ENCODE results near the gene DGKD.
"Not testable (repeated sequence)": the region's sequence is repeated elsewhere in the genome, so short reads cannot be mapped to it uniquely, and the experiment has no call there.

The DGKD gene

GRCh38 chr2:233321166-233321565 is 33.1 kb upstream of the DGKD start:
- DNase-seq (ENCODE audit: low read depth, low spot score) = no peak
- H3K27me3 ChIP-seq (ENCODE audit: control insufficient read depth, insufficient read depth, low read length) = no peaks in the 10 kb centered on the region
- H3K9me3 ChIP-seq (ENCODE audit: control insufficient read depth, insufficient read depth, low read length) = no peaks in the 10 kb centered on the region
- H3K4me1 ChIP-seq (ENCODE audit: control insufficient read depth, insufficient read depth, low read length) = no peaks in the 10 kb centered on the region
- H3K36me3 ChIP-seq (ENCODE audit: control insufficient read depth, insufficient read depth, low read length) = no peaks in the 10 kb centered on the region
- H3K4me3 ChIP-seq (ENCODE audit: low read length) = no peak overlapping the region
- H3K27ac ChIP-seq (ENCODE audit: low read length) = no peak overlapping the region
- no CpG with 5 or more reads among the region's 6 CpGs for WGBS (ENCODE audit: insufficient coverage, insufficient read length)

- no peaks in the 10 kb centered on the region for H3K27me3 ChIP-seq (ENCODE audit: control insufficient read depth, insufficient read depth, low read length)
- no peak for DNase-seq (ENCODE audit: low read depth, low spot score)
- no peaks in the 10 kb centered on the region for H3K9me3 ChIP-seq (ENCODE audit: control insufficient read depth, insufficient read depth, low read length)
- H3K36me3 ChIP-seq (ENCODE audit: control insufficient read depth, insufficient read depth, low read length) = no peaks in the 10 kb centered on the region
- no peak overlapping the region for H3K27ac ChIP-seq (ENCODE audit: low read length)
- H3K4me1 ChIP-seq (ENCODE audit: control insufficient read depth, insufficient read depth, low read length) = no peaks in the 10 kb centered on the region
- H3K4me3 ChIP-seq (ENCODE audit: low read length) = no peak overlapping the region
- WGBS (ENCODE audit: insufficient coverage, insufficient read length) = no CpG with 5 or more reads among the region's 8 CpGs
These were observed 30.4 kb upstream of the DGKD start for GRCh38 chr2:233323851-233324250.

- no CpG with 5 or more reads among the region's 4 CpGs for WGBS (ENCODE audit: insufficient coverage, insufficient read length)
These were observed 29.0 kb upstream of the DGKD start for GRCh38 chr2:233325256-233325655.

GRCh38 chr2:233325814-233326213 is 28.5 kb upstream of the DGKD start:
- Histone ChIP-seq H3K27me3 (ENCODE audit: control insufficient read depth, insufficient read depth, low read length) (no peaks in the 10 kb centered on the region), H3K4me3 (ENCODE audit: low read length) (no peak overlapping the region)
- WGBS (ENCODE audit: insufficient coverage, insufficient read length) = no CpG with 5 or more reads among the region's 10 CpGs

More at GRCh38 chr2:233325256-233325655, 29.0 kb upstream of the DGKD start:
- H3K27ac ChIP-seq (ENCODE audit: low read length) = no peak overlapping the region
- H3K36me3 ChIP-seq (ENCODE audit: control insufficient read depth, insufficient read depth, low read length) = no peaks in the 10 kb centered on the region
- peaks cover 3% of the 10 kb centered on the region; the same call in 1 of the 2 replicates for H3K4me1 ChIP-seq (ENCODE audit: control insufficient read depth, insufficient read depth, low read length)
- no peaks in the 10 kb centered on the region for H3K9me3 ChIP-seq (ENCODE audit: control insufficient read depth, insufficient read depth, low read length)
- H3K4me3 ChIP-seq (ENCODE audit: low read length) = no peak overlapping the region
- DNase-seq (ENCODE audit: low read depth, low spot score) = no peak
- no peaks in the 10 kb centered on the region for H3K27me3 ChIP-seq (ENCODE audit: control insufficient read depth, insufficient read depth, low read length)

GRCh38 chr2:233326500-233326899 is 27.8 kb upstream of the DGKD start:
- Histone ChIP-seq H3K4me3 (ENCODE audit: low read length) (no peak overlapping the region), H3K9me3 (ENCODE audit: control insufficient read depth, insufficient read depth, low read length) (no peaks in the 10 kb centered on the region), H3K27ac (ENCODE audit: low read length) (no peak overlapping the region), H3K27me3 (ENCODE audit: control insufficient read depth, insufficient read depth, low read length) (no peaks in the 10 kb centered on the region), H3K36me3 (ENCODE audit: control insufficient read depth, insufficient read depth, low read length) (no peaks in the 10 kb centered on the region), H3K4me1 (ENCODE audit: control insufficient read depth, insufficient read depth, low read length) (peaks cover 3% of the 10 kb centered on the region; the same call in 1 of the 2 replicates)
- no CpG with 5 or more reads among the region's 8 CpGs for WGBS (ENCODE audit: insufficient coverage, insufficient read length)
- DNase-seq (ENCODE audit: low read depth, low spot score) = no peak

More at GRCh38 chr2:233325814-233326213, 28.5 kb upstream of the DGKD start:
- no peaks in the 10 kb centered on the region for H3K36me3 ChIP-seq (ENCODE audit: control insufficient read depth, insufficient read depth, low read length)
- no peak overlapping the region for H3K27ac ChIP-seq (ENCODE audit: low read length)
- no peak for DNase-seq (ENCODE audit: low read depth, low spot score)
- peaks cover 3% of the 10 kb centered on the region; the same call in 1 of the 2 replicates for H3K4me1 ChIP-seq (ENCODE audit: control insufficient read depth, insufficient read depth, low read length)
- no peaks in the 10 kb centered on the region for H3K9me3 ChIP-seq (ENCODE audit: control insufficient read depth, insufficient read depth, low read length)

GRCh38 chr2:233328922-233329321 is 25.4 kb upstream of the DGKD start:
- no CpG with 5 or more reads among the region's 4 CpGs for WGBS (ENCODE audit: insufficient coverage, insufficient read length)
- no peak overlapping the region for H3K27ac ChIP-seq (ENCODE audit: low read length)
- no peak for DNase-seq (ENCODE audit: low read depth, low spot score)
- H3K9me3 ChIP-seq (ENCODE audit: control insufficient read depth, insufficient read depth, low read length) = no peaks in the 10 kb centered on the region
- H3K27me3 ChIP-seq (ENCODE audit: control insufficient read depth, insufficient read depth, low read length) = no peaks in the 10 kb centered on the region
- peaks cover 3% of the 10 kb centered on the region; the same call in 1 of the 2 replicates for H3K4me1 ChIP-seq (ENCODE audit: control insufficient read depth, insufficient read depth, low read length)
- no peaks in the 10 kb centered on the region for H3K36me3 ChIP-seq (ENCODE audit: control insufficient read depth, insufficient read depth, low read length)
- H3K4me3 ChIP-seq (ENCODE audit: low read length) = no peak overlapping the region

- Histone ChIP-seq H3K4me3 (ENCODE audit: low read length) (no peak overlapping the region), H3K9me3 (ENCODE audit: control insufficient read depth, insufficient read depth, low read length) (no peaks in the 10 kb centered on the region), H3K36me3 (ENCODE audit: control insufficient read depth, insufficient read depth, low read length) (no peaks in the 10 kb centered on the region), H3K4me1 (ENCODE audit: control insufficient read depth, insufficient read depth, low read length) (peaks cover 3% of the 10 kb centered on the region; the same call in 1 of the 2 replicates), H3K27ac (ENCODE audit: low read length) (no peak overlapping the region), H3K27me3 (ENCODE audit: control insufficient read depth, insufficient read depth, low read length) (no peaks in the 10 kb centered on the region)
- peak; percentile 29 for DNase-seq (ENCODE audit: low read depth, low spot score)
- WGBS (ENCODE audit: insufficient coverage, insufficient read length) = no CpG with 5 or more reads among the region's 7 CpGs
These were observed 24.7 kb upstream of the DGKD start for GRCh38 chr2:233329489-233330135.

GRCh38 chr2:233331536-233331935 is 22.8 kb upstream of the DGKD start:
- Histone ChIP-seq H3K36me3 (ENCODE audit: control insufficient read depth, insufficient read depth, low read length) (no peaks in the 10 kb centered on the region), H3K4me1 (ENCODE audit: control insufficient read depth, insufficient read depth, low read length) (peaks cover 3% of the 10 kb centered on the region; the same call in 1 of the 2 replicates), H3K4me3 (ENCODE audit: low read length) (no peak overlapping the region), H3K27me3 (ENCODE audit: control insufficient read depth, insufficient read depth, low read length) (no peaks in the 10 kb centered on the region), H3K27ac (ENCODE audit: low read length) (no peak overlapping the region), H3K9me3 (ENCODE audit: control insufficient read depth, insufficient read depth, low read length) (no peaks in the 10 kb centered on the region)
- no CpG with 5 or more reads among the region's 15 CpGs for WGBS (ENCODE audit: insufficient coverage, insufficient read length)
- DNase-seq (ENCODE audit: low read depth, low spot score) = no peak

- no peak overlapping the region for H3K4me3 ChIP-seq (ENCODE audit: low read length)
- H3K4me1 ChIP-seq (ENCODE audit: control insufficient read depth, insufficient read depth, low read length) = peaks cover 3% of the 10 kb centered on the region; the same call in 1 of the 2 replicates
- H3K9me3 ChIP-seq (ENCODE audit: control insufficient read depth, insufficient read depth, low read length) = no peaks in the 10 kb centered on the region
- H3K36me3 ChIP-seq (ENCODE audit: control insufficient read depth, insufficient read depth, low read length) = no peaks in the 10 kb centered on the region
- no CpG with 5 or more reads among the region's 4 CpGs for WGBS (ENCODE audit: insufficient coverage, insufficient read length)
- no peak for DNase-seq (ENCODE audit: low read depth, low spot score)
- no peak overlapping the region for H3K27ac ChIP-seq (ENCODE audit: low read length)
- H3K27me3 ChIP-seq (ENCODE audit: control insufficient read depth, insufficient read depth, low read length) = no peaks in the 10 kb centered on the region
These were observed 22.2 kb upstream of the DGKD start for GRCh38 chr2:233332125-233332524.

GRCh38 chr2:233334915-233335314 is 19.4 kb upstream of the DGKD start:
- Histone ChIP-seq H3K9me3 (ENCODE audit: control insufficient read depth, insufficient read depth, low read length) (no peaks in the 10 kb centered on the region), H3K4me1 (ENCODE audit: control insufficient read depth, insufficient read depth, low read length) (peaks cover under 1% of the 10 kb centered on the region; the same call in 1 of the 2 replicates), H3K4me3 (ENCODE audit: low read length) (no peak overlapping the region), H3K27ac (ENCODE audit: low read length) (no peak overlapping the region), H3K36me3 (ENCODE audit: control insufficient read depth, insufficient read depth, low read length) (no peaks in the 10 kb centered on the region), H3K27me3 (ENCODE audit: control insufficient read depth, insufficient read depth, low read length) (no peaks in the 10 kb centered on the region)
- DNase-seq (ENCODE audit: low read depth, low spot score) = no peak
- no CpG with 5 or more reads among the region's 11 CpGs for WGBS (ENCODE audit: insufficient coverage, insufficient read length)

- no CpG with 5 or more reads among the region's 13 CpGs for WGBS (ENCODE audit: insufficient coverage, insufficient read length)
- not testable (repeated sequence) for H3K4me1 ChIP-seq (ENCODE audit: control insufficient read depth, insufficient read depth, low read length); H3K4me3 ChIP-seq (ENCODE audit: low read length); DNase-seq (ENCODE audit: low read depth, low spot score); H3K27ac ChIP-seq (ENCODE audit: low read length); H3K9me3 ChIP-seq (ENCODE audit: control insufficient read depth, insufficient read depth, low read length); H3K27me3 ChIP-seq (ENCODE audit: control insufficient read depth, insufficient read depth, low read length); H3K36me3 ChIP-seq (ENCODE audit: control insufficient read depth, insufficient read depth, low read length)
These were observed 18.2 kb upstream of the DGKD start for GRCh38 chr2:233336091-233336490.
